SK-N-SH treated with all-trans-retinoic acid at 6 μM for 48 hours (cell line): ENCODE data around the gene CNIH4.

ENCODE experiments used
- ATAC-seq: fragments of 200-7000 bp; cut with Tn5 transposase; 3 replicates; pipeline ENCODE4 v1.9.1; 2020; ENCODE audit warnings: mild to moderate bottlenecking, moderate library complexity
- ARNTL ChIP-seq: fragments of 450-650 bp; formaldehyde crosslinking; IDR thresholded peaks from 2 replicates; pipeline ENCODE4 v1.5.0; 2020; ENCODE audit warnings: low read depth, mild to moderate bottlenecking, moderate library complexity, borderline replicate concordance
- BACH2 ChIP-seq: fragments of 250-450 bp; sonication (Bioruptor Pico); IDR thresholded peaks from 2 replicates; pipeline ENCODE4 v1.9.0; 2021; ENCODE audit warnings: mild to moderate bottlenecking, borderline replicate concordance
- CSDC2 ChIP-seq: fragments of 250-450 bp; sonication (Bioruptor Pico); IDR thresholded peaks from 2 replicates; pipeline ENCODE4 v1.5.0; 2020; ENCODE audit warnings: mild to moderate bottlenecking, moderate library complexity
- ESRRG ChIP-seq: fragments of 250-450 bp; sonication (Bioruptor Pico); IDR thresholded peaks from 2 replicates; pipeline ENCODE4 v1.6.1; 2021; ENCODE audit warnings: mild to moderate bottlenecking
- ISL1 ChIP-seq: fragments of 250-450 bp; sonication (Bioruptor Pico); IDR thresholded peaks from 2 replicates; pipeline ENCODE4 v2.1.2; 2022; ENCODE audit warnings: mild to moderate bottlenecking, moderate library complexity
- OSR1 ChIP-seq: fragments of 250-450 bp; sonication (Bioruptor Pico); IDR thresholded peaks from 2 replicates; pipeline ENCODE4 v1.8.0; 2022; ENCODE audit warnings: moderate library complexity, mild to moderate bottlenecking, inconsistent platforms
- PPARA ChIP-seq: fragments of 250-450 bp; sonication (Bioruptor Pico); IDR thresholded peaks from 2 replicates; pipeline ENCODE4 v1.5.0; 2020; ENCODE audit warnings: mild to moderate bottlenecking, borderline replicate concordance
- RARB ChIP-seq: fragments of 250-450 bp; sonication (Bioruptor Pico); IDR thresholded peaks from 2 replicates; pipeline ENCODE4 v1.8.0; 2021; ENCODE audit warnings: mild to moderate bottlenecking, moderate library complexity
- SNAI2 ChIP-seq: fragments of 250-450 bp; sonication (Bioruptor Pico); IDR thresholded peaks from 2 replicates; pipeline ENCODE4 v1.5.0; 2020; ENCODE audit warnings: mild to moderate bottlenecking, moderate library complexity
- TCF4 ChIP-seq: fragments of 250-450 bp; sonication (Bioruptor Pico); IDR thresholded peaks from 2 replicates; pipeline ENCODE4 v1.8.0; 2021; ENCODE audit warnings: mild to moderate bottlenecking, moderate library complexity, borderline replicate concordance
- TOX ChIP-seq: fragments of 250-450 bp; sonication (Bioruptor Pico); IDR thresholded peaks from 2 replicates; pipeline ENCODE4 v1.8.0; 2021; ENCODE audit warnings: mild to moderate bottlenecking, moderate library complexity, borderline replicate concordance
- ZC3H10 ChIP-seq: fragments of 250-450 bp; sonication (Bioruptor Pico); IDR thresholded peaks from 2 replicates; pipeline ENCODE4 v1.5.1; 2021; ENCODE audit warnings: mild to moderate bottlenecking, moderate library complexity
- ZFP3 ChIP-seq: fragments of 250-450 bp; sonication (Bioruptor Pico); IDR thresholded peaks from 2 replicates; pipeline ENCODE4 v1.5.0; 2020; ENCODE audit warnings: mild to moderate bottlenecking, moderate library complexity
- ZFP30 ChIP-seq: fragments of 450-650 bp; formaldehyde crosslinking; IDR thresholded peaks from 2 replicates; pipeline ENCODE4 v1.5.0; 2022; ENCODE audit warnings: mild to moderate bottlenecking, moderate library complexity
- ZNF565 ChIP-seq: fragments of 450-650 bp; formaldehyde crosslinking; conservative IDR thresholded peaks from 2 replicates; pipeline ENCODE4 v1.5.0; 2020; ENCODE audit warnings: low read depth, mild to moderate bottlenecking, moderate library complexity
- ZNF70 ChIP-seq: fragments of 450-650 bp; formaldehyde crosslinking; IDR thresholded peaks from 2 replicates; pipeline ENCODE4 v1.5.0; 2020; ENCODE audit warnings: mild to moderate bottlenecking, moderate library complexity
- TF ChIP-seq, protein P1 (sequence below): fragments of 250-450 bp; sonication (Bioruptor Pico); IDR thresholded peaks from 2 replicates; pipeline ENCODE4 v1.5.1; 2021; ENCODE audit warnings: mild to moderate bottlenecking, moderate library complexity
- TF ChIP-seq, protein P2 (sequence below): fragments of 250-450 bp; sonication (Bioruptor Pico); IDR thresholded peaks from 2 replicates; pipeline ENCODE4 v1.8.0; 2021; ENCODE audit warnings: low read depth, mild to moderate bottlenecking, moderate library complexity, borderline replicate concordance
- TF ChIP-seq, protein P3 (sequence below): fragments of 250-450 bp; sonication (Bioruptor Pico); IDR thresholded peaks from 2 replicates; pipeline ENCODE4 v1.5.0; 2020; ENCODE audit warnings: mild to moderate bottlenecking, moderate library complexity
- TF ChIP-seq, protein P4 (sequence below): fragments of 250-450 bp; sonication (Bioruptor Pico); IDR thresholded peaks from 2 replicates; pipeline ENCODE4 v1.8.0; 2020; ENCODE audit warnings: mild to moderate bottlenecking, moderate library complexity, borderline replicate concordance

Gene CNIH4

DNA sequence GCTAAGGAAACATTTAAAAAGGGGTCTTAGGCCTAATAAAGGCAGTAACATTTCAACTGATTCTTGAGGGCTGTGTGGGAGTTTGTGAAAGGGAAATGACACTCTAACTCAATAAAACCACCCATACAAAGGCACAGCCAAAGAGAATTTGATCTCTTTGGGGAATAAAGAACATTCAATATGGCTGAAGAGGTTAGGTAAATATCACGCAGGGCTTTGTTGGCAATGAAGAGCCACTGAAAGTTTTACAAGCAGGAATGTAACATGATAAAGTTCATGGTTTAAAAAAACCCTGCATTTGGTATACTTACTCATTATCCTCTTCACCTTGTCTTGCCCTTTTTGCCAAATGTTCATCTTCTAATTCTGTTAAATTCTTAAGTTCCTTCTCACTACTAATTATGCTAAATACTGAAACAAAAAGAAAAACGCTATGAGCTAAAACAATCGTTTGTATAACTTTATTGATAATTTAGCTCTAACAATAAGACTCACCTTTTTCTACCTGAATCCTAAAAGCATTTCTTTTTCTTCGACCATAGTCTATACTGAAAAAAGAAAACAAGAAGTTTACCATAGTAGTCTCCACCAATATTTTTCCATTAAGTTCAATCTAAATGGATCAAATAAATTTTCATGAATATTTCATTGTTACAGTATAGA is 39.2 kb upstream of the CNIH4 start:
- TF ChIP-seq, protein P1, sequence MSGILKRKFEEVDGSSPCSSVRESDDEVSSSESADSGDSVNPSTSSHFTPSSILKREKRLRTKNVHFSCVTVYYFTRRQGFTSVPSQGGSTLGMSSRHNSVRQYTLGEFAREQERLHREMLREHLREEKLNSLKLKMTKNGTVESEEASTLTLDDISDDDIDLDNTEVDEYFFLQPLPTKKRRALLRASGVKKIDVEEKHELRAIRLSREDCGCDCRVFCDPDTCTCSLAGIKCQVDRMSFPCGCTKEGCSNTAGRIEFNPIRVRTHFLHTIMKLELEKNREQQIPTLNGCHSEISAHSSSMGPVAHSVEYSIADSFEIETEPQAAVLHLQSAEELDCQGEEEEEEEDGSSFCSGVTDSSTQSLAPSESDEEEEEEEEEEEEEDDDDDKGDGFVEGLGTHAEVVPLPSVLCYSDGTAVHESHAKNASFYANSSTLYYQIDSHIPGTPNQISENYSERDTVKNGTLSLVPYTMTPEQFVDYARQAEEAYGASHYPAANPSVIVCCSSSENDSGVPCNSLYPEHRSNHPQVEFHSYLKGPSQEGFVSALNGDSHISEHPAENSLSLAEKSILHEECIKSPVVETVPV (CRISPR knock-in tag), result no peak
- TF ChIP-seq OSR1 (CRISPR knock-in tag) (no peak), ZNF565 (no peak), ZNF70 (CRISPR knock-in tag) (no peak), ESRRG (CRISPR knock-in tag) (no peak), ISL1 (CRISPR knock-in tag) (no peak), TCF4 (CRISPR knock-in tag) (no peak), TOX (CRISPR knock-in tag) (no peak), ZC3H10 (CRISPR knock-in tag) (no peak), CSDC2 (no peak), ARNTL (CRISPR knock-in tag) (no peak), PPARA (no peak), SNAI2 (CRISPR knock-in tag) (no peak), RARB (CRISPR knock-in tag) (no peak), ZFP3 (CRISPR knock-in tag) (no peak)
- TF ChIP-seq, protein P2, sequence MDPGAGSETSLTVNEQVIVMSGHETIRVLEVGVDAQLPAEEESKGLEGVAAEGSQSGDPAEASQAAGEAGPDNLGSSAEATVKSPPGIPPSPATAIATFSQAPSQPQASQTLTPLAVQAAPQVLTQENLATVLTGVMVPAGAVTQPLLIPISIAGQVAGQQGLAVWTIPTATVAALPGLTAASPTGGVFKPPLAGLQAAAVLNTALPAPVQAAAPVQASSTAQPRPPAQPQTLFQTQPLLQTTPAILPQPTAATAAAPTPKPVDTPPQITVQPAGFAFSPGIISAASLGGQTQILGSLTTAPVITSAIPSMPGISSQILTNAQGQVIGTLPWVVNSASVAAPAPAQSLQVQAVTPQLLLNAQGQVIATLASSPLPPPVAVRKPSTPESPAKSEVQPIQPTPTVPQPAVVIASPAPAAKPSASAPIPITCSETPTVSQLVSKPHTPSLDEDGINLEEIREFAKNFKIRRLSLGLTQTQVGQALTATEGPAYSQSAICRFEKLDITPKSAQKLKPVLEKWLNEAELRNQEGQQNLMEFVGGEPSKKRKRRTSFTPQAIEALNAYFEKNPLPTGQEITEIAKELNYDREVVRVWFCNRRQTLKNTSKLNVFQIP (CRISPR knock-in tag), result no peak
- TF ChIP-seq, protein P3, sequence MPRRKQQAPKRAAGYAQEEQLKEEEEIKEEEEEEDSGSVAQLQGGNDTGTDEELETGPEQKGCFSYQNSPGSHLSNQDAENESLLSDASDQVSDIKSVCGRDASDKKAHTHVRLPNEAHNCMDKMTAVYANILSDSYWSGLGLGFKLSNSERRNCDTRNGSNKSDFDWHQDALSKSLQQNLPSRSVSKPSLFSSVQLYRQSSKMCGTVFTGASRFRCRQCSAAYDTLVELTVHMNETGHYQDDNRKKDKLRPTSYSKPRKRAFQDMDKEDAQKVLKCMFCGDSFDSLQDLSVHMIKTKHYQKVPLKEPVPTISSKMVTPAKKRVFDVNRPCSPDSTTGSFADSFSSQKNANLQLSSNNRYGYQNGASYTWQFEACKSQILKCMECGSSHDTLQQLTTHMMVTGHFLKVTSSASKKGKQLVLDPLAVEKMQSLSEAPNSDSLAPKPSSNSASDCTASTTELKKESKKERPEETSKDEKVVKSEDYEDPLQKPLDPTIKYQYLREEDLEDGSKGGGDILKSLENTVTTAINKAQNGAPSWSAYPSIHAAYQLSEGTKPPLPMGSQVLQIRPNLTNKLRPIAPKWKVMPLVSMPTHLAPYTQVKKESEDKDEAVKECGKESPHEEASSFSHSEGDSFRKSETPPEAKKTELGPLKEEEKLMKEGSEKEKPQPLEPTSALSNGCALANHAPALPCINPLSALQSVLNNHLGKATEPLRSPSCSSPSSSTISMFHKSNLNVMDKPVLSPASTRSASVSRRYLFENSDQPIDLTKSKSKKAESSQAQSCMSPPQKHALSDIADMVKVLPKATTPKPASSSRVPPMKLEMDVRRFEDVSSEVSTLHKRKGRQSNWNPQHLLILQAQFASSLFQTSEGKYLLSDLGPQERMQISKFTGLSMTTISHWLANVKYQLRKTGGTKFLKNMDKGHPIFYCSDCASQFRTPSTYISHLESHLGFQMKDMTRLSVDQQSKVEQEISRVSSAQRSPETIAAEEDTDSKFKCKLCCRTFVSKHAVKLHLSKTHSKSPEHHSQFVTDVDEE (CRISPR knock-in tag), result no peak
- TF ChIP-seq, all 23 proteins: peak for 0
- ATAC-seq, result no peak

DNA sequence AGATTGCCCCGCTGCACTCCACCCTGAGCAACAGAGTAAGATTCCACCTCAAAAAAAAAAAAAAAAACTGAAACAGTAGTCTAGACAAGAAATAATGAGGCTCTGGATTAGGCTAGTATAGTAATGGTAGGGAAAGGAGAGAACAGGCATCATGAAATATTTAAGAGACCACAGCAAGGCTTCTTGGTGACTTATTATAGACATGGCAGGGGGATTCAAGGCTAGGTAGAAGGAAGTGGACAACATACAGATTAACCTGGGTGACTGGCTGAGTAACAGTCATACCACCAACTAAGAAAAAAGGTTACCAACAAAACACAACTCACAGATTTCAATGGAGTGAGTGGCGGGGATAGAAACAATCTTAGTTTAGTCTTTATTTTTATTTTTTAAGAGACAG is 35.0 kb upstream of the CNIH4 start:
- TF ChIP-seq, protein P1 (CRISPR knock-in tag), result no peak
- TF ChIP-seq, protein P2 (CRISPR knock-in tag), result no peak
- TF ChIP-seq ISL1 (CRISPR knock-in tag) (no peak), SNAI2 (CRISPR knock-in tag) (no peak), TCF4 (CRISPR knock-in tag) (no peak), OSR1 (CRISPR knock-in tag) (no peak), ZFP30 (CRISPR knock-in tag) (no peak), ARNTL (CRISPR knock-in tag) (no peak), BACH2 (CRISPR knock-in tag) (no peak)
- TF ChIP-seq, protein P3 (CRISPR knock-in tag), result no peak
- TF ChIP-seq, protein P4, sequence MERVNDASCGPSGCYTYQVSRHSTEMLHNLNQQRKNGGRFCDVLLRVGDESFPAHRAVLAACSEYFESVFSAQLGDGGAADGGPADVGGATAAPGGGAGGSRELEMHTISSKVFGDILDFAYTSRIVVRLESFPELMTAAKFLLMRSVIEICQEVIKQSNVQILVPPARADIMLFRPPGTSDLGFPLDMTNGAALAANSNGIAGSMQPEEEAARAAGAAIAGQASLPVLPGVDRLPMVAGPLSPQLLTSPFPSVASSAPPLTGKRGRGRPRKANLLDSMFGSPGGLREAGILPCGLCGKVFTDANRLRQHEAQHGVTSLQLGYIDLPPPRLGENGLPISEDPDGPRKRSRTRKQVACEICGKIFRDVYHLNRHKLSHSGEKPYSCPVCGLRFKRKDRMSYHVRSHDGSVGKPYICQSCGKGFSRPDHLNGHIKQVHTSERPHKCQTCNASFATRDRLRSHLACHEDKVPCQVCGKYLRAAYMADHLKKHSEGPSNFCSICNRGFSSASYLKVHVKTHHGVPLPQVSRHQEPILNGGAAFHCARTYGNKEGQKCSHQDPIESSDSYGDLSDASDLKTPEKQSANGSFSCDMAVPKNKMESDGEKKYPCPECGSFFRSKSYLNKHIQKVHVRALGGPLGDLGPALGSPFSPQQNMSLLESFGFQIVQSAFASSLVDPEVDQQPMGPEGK (CRISPR knock-in tag), result no peak
- ATAC-seq, result no peak
